ENCODE measurements around the gene TMEM61.

GRCh38 chr1:55015731-55016620, 35.5 kb downstream of the TMEM61 start:
- TF ChIP-seq CTCF (IDR thresholded peaks at IDR 0.05): no peak
- TF ChIP-seq POLR2A (IDR thresholded peaks at IDR 0.05): no peak

All from right lobe of liver (tissue), 4 donors.